ENCODE measurements around the gene TTYH1.

GRCh38 chr19:54448040-54448773, 32.9 kb downstream of the TTYH1 start:
- TF ChIP-seq ZNF274 (IDR thresholded peaks at IDR 0.05; ENCODE audit: low read depth, low read length) (no peak), YY1 (IDR thresholded peaks at IDR 0.05; ENCODE audit: insufficient read depth, insufficient read length) (no peak)
